GM18505 (cell line): Measurements from ENCODE around the gene HES1.
"Not testable (repeated sequence)": the region's sequence is repeated elsewhere in the genome, so short reads cannot be mapped to it uniquely, and the experiment has no call there.

Experiments used
- ATAC-seq: cut with Tn5 transposase; IDR thresholded peaks from one replicate; pipeline ENCODE4 v1.9.1; 2021; ENCODE audit not compliant: unreplicated experiment
- POLR2A ChIP-seq: IDR thresholded peaks from 4 replicates; pipeline ENCODE4 v1.6.1; 2011; ENCODE audit warnings: borderline replicate concordance; ENCODE audit not compliant: insufficient read depth, insufficient read length; ENCODE audit errors: extremely low read depth

Gene HES1

DNA sequence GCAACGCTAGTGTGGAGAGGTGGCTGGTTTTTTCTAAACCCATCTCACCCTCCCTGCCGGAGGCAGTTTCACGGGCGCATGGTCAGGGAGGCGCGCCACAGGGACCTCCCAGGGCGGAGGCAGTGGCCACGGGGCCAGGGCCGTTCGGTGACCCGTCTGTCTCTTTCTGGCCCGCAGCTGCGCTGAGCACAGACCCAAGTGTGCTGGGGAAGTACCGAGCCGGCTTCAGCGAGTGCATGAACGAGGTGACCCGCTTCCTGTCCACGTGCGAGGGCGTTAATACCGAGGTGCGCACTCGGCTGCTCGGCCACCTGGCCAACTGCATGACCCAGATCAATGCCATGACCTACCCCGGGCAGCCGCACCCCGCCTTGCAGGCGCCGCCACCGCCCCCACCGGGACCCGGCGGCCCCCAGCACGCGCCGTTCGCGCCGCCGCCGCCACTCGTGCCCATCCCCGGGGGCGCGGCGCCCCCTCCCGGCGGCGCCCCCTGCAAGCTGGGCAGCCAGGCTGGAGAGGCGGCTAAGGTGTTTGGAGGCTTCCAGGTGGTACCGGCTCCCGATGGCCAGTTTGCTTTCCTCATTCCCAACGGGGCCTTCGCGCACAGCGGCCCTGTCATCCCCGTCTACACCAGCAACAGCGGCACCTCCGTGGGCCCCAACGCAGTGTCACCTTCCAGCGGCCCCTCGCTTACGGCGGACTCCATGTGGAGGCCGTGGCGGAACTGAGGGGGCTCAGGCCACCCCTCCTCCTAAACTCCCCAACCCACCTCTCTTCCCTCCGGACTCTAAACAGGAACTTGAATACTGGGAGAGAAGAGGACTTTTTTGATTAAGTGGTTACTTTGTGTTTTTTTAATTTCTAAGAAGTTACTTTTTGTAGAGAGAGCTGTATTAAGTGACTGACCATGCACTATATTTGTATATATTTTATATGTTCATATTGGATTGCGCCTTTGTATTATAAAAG is 1.8 kb downstream of the HES1 start:
- ATAC-seq, result peak; percentile 21
- TF ChIP-seq POLR2A, result peak; percentile 68

DNA sequence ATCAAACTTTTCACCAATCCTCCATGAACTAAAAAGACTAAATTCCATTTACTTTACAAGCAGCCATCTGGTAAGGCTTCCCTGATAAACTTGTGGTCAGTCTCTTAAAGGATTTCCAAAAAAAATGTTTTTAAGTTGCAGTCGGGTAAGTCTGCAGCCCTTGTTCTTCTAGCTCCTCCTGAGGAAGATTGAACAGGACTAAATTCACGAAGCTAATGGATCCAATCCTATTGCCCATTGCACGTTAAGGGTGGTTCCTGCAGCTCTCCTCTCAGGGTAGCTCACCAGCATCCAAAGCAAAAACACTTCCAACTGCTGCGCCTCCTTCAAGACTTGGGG is 2.8 kb downstream of the HES1 start:
- TF ChIP-seq POLR2A, result no peak
- ATAC-seq, result no peak

DNA sequence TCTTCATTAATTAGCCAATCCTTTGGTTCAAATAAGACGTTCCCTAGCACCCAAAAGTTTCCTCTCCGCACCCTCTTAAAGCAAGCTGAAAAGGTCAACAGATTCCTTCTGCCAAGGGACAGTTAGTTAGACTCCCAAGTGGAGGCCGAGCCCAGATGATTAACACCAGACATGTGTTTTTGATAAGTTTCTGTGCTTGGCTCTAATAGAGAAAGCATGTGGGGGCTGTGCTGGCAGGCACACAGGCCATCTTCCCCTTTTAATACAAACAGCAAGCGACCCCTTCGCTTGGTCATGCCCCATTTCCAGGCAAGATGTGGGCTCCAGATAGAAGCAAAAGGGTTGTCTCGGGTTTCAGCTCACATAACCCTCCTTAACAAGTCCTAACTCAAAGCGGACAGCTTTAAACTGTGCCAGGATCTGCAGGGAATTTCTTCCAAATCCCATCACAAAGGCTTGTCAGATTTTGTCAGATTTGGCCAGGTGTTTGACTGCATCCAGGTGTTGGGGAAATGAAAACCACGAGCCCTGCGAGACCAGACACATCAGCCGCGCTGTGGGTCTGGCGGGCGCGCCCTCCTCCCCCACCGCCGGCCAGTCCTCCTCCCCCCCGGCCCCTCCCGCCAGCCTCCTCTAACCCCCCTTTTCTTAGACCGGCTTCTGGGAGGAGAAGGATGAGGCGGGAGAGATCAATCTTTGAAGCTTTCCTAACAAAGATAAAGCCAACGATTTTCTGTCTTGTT is 3.3 kb downstream of the HES1 start:
- TF ChIP-seq POLR2A, result no peak
- no peak for ATAC-seq

DNA sequence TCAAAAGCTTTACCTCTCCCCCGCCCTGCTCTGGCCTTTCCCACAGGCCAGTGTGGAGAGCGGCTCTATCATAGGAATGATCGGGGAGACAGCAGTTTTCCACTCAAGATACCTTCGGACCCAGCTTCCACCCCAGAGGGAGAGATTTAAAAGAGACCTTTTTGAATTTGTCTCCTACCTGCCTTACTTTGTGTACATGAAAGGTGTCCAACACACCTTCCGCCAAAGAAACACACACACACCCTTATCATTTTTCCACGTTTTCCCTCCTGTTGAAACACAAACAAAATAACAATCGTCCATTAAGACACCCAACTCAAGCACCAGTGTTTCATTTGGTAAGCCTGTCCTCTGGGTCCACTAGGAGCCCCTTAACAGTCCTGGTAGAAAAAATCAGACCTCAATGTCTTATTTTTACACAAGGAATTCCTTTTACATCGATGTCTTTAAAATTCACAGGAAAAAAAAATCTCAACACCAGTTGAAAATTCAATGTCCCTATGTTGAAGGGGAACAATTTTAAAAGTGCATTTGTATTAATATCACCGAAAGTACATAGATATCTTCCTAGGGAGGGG is 4.0 kb downstream of the HES1 start:
- no peak for ATAC-seq
- no peak for TF ChIP-seq POLR2A

DNA sequence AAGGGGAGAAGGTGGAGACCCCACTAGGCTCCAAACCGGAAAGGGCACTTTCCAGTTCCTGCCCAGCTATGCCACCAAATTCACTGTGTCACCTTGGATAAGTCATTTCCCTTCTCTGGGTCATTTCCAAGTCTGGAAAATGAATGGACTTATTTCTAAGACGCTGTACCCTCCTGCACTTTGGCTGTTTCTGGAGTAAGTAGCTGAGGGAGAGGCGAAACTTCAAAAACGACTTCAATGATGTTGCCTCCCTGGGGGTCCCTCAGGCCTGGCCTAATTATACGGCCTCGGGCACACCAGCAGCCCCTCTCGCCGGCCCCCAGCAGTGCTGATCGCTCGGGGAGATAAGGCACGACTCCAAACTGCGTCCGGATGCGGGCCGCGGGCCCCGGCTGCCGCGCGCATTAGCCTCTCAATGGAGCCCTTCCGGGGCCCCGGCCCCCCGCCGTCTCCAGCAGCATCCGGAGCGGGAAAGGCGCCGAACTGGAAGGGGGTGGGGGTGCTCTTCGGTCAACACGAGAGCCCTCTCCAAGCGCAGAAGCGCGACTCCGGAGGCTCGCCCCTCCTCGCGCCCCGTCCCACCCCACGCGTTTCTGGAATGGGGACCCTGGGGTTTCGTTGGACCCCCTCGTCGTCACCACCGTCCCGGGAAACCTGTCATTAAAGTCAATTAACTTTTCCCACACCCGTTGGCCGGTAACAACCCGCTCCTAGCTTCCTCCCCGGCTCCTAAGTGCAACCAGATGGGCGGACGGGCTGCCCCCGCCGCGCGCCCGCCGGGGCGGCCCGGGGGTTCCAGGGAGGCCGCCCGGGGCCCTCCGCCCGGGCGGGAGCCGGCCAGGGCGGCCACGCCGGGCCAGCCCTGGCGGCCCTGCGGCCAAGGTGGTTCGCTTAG is 4.8 kb downstream of the HES1 start:
- no peak for ATAC-seq
- TF ChIP-seq POLR2A, result no peak

DNA sequence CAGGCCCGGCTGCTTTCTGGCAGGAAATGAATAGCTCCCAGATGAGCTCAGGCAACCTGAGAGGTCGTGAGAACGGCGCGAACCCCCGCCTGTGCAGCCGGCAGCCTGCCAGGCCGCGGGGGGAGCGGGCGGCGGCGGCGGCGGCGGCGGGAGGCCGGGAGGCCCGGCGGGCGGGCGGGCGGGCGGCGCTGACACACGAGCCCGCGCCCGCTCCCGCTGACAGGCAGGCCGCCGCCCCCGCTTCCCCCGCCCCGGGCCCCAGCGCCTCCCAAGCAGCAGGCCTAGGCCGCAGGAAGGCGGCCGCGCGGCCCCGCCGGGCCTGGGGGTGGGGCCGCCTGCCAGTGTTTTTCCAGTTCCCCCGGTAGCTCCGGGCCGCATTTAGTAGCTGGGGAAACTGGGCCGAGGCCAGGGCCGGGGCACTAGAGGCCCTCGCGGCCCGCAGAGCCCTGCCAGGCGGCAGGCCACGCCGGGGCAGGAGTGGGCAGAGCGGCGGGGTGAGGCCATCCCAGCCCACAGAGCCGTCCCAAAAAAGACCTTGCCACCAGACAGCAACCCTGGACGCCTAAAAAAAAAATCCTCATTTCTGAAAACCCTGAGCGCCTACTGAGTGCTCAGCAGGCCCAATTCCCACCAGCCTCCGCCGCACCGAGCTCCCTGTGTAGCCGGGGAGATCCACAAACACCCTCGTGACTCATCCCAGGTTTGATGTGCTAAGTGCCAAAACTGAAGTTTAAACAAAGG is 5.6 kb downstream of the HES1 start:
- TF ChIP-seq POLR2A, result peak; percentile 26
- peak; percentile 39 for ATAC-seq

DNA sequence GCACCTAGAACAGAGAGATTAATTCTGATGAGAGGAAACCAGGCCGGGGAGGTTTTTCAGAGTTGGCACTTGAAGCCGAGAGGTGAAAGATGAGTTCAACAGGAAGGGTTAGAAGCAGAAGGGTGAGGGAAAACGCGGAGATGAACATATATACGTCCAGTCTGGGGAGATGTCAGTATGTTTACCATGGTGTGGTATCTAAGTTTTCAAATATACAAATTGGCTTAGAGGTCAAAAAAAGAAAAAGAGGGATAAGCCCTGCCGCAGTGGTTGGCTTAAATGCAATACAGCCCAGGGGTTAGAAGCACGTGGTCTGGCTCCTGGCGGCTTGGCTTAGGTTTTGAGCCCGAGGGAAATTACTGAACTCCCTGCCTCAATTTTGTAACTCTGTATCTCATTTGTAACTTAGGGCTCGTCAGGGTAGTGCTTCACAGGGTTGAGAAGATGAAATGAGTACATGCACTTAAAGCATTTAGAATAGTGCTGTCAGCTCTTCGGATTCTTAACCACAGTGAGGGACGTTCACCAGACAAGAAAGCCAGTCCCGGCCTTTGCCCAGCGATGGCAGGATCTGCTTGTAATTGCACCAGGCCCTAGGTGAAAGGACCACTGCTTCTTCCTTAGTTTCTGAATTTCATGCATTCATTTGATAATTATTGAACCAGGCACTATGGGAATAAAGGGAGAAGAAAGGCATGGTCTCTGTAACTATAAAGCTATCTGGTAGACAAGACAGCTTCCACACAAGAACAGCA is 6.4 kb downstream of the HES1 start:
- ATAC-seq, result no peak
- no peak for TF ChIP-seq POLR2A

DNA sequence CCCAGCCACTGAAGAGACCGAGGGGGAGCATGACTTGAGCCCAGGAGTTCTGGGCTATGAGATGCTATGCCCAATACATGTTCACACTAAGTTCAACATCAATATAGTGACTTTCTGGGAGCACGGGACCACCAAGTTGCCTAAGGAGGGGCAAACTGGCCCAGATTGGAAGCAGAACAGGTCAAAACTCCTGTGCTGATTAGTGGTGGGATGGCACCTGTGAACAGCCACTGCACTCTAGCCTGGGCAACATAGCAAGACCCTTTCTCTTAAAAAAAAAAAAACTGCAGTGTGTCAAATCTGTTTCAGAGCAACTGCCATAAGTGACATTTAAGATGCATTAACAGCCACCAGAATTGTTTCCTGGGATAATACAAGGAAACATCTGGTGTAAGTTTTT is 9.8 kb downstream of the HES1 start:
- TF ChIP-seq POLR2A, result no peak

DNA sequence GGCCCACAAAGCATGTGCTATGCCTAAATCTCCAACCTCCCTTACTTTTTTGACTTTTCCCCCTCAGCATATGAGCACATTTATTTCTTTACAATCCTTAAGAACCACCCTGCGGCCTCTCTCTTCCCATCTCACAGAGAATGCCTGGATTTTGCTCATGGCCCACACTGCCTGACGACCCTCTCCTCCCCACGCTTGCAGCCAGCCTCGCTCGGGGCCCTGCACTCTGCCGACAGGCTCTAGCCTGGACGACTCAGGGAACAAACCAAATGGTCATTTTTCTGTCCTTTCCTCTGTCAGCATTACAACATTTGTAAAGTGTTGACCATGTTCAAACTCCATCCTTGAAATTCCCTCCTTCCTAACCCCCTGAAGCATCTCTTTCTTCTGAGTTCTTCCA is 11.7 kb downstream of the HES1 start:
- no peak for ATAC-seq
- no peak for TF ChIP-seq POLR2A

More for the DNA sequence above, 9.8 kb downstream of the HES1 start:
- no peak for ATAC-seq

DNA sequence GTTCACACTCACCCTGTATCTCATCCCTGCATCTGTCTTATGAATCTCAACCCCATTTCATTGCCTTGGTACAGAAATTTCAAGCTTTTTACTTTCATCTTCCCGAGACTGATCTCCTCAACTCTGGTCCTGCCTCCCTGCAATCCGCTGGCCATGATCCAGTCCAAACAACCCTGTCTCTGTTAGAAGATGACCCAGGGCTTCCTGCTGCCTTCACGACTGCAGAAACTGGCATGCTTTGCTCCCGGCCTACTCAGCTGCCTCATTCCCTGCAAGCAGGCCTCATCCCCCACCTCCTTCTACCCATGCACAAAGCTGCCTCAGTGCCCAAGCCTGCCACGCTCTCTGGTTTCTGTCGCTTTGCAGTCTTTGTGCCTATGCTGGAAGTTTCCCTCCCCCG is 12.4 kb downstream of the HES1 start:
- no peak for ATAC-seq
- TF ChIP-seq POLR2A, result no peak

DNA sequence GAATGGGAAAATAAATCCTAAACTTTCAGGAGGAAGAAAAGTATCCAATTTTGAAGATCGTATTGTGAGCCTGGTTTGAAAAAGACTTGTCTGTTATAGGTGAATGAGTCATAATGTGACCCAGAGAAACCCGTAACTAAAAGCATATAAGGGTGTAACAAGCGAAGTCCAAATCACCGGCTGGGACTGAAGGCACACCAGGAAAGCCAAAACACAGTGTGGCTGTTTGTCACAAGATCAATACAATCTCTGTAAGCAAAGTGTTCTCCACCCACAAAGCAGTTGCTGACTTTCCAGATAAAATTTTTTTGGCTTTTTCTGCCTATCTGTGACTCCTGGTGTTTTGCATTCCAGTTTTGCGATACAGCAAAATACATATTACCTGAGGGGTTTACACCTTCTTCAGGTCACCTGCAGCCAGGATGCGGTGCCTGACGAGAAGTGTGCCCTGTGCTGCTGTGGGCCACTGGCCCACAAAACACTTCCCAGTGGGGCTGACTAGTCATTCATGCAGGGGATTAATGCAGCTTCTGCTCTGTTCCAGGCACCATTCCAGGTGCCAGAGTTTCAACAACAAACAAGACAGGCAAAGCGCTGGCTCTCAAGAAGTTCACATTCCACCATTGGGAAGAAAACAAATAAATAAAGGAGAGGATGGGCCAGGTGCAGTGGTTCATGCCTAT is 14.4 kb downstream of the HES1 start:
- TF ChIP-seq POLR2A, result no peak
- ATAC-seq, result no peak

DNA sequence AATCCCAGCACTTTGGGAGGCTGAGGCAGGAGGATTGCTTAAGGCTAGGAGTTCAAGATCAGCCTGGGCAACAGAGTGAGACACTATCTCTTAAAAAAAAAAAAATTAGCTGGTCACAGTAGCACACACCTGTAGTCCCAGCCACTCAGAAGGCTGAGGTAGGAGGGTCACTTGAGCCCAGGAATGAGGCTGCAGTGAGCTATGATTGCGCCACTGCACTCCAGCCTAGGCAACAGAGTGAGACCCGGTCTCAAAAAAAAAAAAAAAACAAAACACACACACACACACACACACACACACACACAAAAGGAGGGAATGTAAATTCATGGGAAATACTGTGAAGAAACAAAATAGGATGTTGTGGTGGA is 15.0 kb downstream of the HES1 start:
- not testable (repeated sequence) for ATAC-seq
